Measurements from ENCODE around the gene SYNE3.

DNA sequence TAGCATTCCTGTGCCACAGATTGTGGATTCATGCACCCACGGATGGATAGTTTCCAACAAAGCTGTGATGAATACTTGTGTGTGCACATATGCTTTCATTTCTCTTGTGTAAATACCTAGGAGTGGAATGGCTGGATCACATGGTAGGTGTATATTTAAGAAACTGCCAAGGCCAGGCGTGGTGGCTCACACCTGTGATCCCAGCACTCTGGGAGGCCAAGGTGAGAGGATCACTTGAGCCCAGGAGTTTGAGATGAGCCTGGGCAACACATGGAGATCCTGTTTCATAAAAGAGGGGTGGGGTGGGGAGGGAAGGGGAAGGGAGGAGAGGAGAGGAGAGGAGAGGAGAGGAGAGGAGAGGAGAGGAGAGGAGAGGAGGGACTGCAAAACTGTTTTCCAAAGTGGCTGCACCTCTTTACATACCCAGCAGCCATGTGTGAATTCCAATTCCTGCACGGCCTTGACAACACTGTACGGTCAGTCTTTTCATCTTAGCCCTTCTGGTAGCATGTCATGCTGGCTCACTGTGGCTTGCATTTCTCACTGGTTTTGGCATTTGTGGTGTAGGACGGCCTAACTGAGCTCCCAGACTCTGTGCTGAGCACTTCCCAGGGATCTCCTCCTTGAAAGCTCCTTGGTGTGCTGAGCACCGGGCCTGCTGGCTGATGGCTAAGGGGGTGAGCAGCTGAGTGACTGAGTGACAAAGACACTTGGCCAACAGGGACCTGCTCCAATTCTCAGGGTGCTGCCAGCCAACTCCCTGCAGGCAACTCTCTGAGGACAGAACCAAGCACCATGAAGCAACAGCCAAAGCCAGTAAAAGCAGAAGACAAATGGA, 27.9 kb downstream of the SYNE3 start:
- no peak for TF ChIP-seq POLR2A (IDR thresholded peaks at IDR 0.05)
- TF ChIP-seq, protein P1, sequence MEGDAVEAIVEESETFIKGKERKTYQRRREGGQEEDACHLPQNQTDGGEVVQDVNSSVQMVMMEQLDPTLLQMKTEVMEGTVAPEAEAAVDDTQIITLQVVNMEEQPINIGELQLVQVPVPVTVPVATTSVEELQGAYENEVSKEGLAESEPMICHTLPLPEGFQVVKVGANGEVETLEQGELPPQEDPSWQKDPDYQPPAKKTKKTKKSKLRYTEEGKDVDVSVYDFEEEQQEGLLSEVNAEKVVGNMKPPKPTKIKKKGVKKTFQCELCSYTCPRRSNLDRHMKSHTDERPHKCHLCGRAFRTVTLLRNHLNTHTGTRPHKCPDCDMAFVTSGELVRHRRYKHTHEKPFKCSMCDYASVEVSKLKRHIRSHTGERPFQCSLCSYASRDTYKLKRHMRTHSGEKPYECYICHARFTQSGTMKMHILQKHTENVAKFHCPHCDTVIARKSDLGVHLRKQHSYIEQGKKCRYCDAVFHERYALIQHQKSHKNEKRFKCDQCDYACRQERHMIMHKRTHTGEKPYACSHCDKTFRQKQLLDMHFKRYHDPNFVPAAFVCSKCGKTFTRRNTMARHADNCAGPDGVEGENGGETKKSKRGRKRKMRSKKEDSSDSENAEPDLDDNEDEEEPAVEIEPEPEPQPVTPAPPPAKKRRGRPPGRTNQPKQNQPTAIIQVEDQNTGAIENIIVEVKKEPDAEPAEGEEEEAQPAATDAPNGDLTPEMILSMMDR (IDR thresholded peaks at IDR 0.05) = no peak
